Measurements from ENCODE around the gene OPTN.
A peak's percentile ranks its signal among the peaks of the same experiment; 100 is the strongest.
"Not testable (repeated sequence)": the region's sequence is repeated elsewhere in the genome, so short reads cannot be mapped to it uniquely, and the experiment has no call there.

The OPTN gene

GRCh38 chr10:13136651-13137050 is 36.7 kb downstream of the OPTN start:
- no peak for DNase-seq

- DNase-seq = no peak
These were observed 39.2 kb downstream of the OPTN start for GRCh38 chr10:13139150-13139549.

DNA sequence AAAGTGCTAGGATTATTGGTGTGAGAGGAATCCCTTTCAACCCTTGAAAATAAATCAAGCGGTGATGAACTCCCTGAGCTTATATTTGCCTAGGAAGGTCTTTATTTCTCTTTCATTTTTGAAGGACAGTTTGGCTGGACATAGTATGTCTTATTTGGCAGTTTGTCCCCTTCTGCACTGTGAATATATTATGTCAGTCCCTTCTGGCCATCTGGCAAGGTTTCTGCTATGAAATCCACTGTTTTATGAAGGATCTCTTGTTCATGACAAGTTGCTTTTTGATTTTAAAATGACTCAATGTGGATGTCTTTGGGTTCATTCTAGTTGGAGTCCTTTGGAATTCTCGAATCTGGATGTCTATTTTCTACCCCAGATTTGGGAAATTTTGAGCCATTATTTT is 39.7 kb downstream of the OPTN start:
- no peak for DNase-seq

DNA sequence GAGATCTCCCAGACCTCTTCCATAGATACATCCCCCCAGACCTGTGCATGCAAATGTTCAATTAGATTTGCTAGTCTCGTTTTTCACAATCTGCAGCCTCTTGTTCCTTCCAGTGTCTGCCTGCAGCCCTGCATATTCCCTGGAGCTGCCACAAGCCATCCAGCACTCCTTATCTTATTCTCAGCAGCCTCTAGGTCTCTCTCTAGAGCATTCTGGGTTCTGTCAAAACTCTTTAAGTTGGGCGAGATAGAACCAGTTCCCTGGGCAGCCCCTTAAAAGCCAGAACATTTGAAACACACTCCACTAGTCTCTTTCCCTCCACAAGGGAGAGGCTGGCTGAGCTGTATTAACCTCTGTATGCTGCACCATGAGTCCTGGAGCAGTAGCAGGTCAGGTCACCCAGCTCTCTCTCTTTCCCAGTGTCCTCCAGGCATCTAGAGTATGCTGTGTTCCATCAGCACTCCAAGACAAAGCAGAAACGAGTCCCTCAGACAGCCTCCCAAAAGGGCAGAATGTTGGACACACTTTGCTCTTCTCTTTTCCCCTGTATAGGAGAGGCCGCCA is 40.7 kb downstream of the OPTN start:
- no peak for DNase-seq

- DNase-seq = no peak
These were observed 43.8 kb downstream of the OPTN start for GRCh38 chr10:13143766-13144165.

DNA sequence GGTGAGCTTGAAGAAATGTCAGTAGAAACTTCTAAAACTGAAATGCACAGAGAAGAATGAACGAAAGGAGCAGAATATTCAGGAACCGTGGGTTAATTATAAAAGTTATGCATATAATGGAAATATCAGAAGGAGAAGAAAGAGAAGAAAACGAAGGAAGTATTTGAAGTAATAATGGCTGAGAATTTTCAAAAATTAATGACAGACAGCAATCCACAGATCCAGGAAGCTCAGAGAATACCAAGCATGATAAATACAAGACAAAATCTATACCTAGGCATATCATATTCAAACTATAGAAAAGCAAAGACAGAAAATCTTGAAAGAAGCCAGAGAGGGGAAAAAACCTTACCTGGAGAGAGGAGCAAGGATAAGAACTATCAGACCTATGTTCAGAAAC is 44.9 kb downstream of the OPTN start:
- DNase-seq = no peak

DNA sequence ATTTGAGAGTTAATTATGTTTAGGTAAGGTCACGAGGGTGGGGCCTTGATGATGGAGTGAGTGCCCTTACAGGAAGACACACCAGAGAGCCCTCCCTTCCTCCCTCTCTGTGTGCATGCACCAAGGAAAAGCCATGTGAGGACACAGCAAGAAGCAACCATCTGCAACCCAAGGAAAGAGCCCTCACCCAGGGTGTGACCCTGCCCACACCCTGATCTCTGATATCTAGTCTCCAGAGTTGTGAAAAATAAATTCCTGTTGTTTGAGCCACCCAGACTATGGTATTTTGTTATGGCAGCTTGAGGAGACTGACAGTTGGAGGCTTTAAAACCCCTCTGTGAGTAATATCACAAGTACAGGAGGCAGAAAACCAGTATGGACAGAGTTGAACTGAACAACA is 46.4 kb downstream of the OPTN start:
- no peak for DNase-seq

- DNase-seq = no peak
These were observed 47.2 kb downstream of the OPTN start for GRCh38 chr10:13147161-13147560.

GRCh38 chr10:13152296-13152695 is 52.3 kb downstream of the OPTN start:
- no peak for DNase-seq

DNA sequence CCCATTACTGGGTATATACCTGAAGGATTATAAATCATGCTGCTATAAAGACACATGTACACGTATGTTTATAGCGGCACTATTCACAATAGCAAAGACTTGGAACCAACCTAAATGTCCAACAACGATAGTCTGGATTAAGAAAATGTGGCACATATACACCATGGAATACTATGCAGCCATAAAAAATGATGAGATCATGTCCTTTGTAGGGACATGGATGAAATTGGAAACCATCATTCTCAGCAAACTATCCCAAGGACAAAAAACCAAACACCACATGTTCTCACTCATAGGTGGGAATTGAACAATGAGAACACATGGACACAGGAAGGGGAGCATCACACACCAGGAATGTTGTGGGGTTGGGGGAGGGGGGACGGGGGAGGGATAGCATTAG is 55.9 kb downstream of the OPTN start:
- DNase-seq = not testable (repeated sequence)

DNA sequence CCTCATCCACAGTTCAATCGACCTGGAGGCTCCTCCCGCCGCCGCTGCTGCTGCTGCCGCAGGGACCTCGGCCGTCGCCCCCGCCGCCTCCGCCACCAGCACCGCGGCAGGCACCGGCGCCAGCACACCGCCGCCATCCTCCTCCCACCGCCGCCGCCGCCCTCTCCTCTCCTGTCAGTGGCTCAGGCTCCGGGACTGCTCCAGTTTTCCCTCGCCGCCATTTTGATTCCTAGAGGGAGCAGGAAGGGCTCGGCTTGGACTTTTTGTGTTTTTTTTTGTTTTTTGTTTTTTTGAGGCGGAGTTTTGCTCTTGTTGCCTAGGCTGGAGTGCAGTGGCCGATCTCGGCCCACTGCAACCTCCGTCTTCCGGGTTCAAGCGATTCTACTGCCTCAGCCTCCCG is 58.4 kb downstream of the OPTN start:
- DNase-seq = peak; percentile 7

GRCh38 chr10:13160934-13161856 is 61.2 kb downstream of the OPTN start, which contains the start of gene MCM10:
Gene MCM10 (plus strand): TSS chr10:13161558. CDS start chr10:13164203, 2,645 bp downstream.
- peak; percentile 100 for DNase-seq

DNA sequence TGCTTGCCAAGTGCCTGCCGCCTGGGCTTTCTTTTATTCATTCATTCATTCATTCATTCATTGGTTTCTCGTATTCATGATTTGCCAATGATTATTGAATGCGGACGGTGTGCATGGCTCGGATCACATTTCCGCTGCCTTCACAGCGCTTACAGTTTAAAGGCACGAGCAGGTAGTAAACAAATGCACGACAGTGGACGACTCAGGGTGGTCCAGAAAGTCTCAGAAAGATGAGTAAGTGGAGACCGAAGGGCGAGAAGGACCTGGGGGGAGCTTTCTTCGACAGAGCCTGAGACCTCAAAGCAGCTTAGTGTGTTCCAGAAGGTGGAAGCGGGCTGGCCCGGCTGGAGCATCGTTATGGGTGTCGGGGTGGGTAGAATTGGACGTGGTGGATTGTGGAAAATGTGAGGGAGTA is 61.9 kb downstream of the OPTN start:
- DNase-seq = no peak

DNA sequence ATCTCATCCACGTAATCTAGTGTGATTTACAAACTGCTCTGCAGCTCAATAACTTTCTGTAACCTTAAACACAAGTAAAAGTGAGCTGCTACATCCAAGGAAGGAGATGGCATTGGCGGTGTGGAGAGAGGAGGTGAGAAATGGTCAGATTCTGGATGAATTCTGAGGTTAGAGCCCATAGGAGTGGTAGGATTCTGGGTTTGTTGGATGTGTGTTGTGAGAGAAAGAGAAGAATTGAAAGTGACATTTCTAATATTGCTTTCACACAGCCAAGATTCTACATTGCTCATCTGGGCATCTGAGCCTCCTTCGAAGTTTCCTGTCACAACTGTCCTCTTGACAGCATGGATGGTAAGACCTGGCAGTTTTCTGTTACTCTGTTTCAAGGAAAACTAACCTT is 63.9 kb downstream of the OPTN start:
- no peak for DNase-seq

GRCh38 chr10:13165177-13165576 is 65.2 kb downstream of the OPTN start:
- DNase-seq = no peak

DNA sequence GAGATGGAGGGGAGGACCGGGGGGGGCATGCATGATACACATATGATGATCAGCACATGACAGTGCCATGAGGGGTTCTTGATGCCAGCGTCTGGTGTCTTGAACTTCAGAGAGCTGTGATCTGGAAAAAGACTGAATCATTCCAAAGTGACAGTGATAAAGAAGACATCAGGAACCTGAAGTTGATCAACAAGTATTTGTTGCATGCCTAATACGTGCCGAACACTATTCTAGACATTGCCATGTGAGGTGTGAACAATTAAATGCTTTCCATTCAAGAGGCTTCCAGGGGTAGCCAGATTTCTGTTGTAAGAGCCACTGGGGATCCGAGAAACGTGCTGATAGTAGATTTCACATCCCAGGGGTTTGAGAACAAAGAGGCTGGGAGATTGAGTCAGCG is 67.6 kb downstream of the OPTN start:
- DNase-seq = no peak

GRCh38 chr10:13168781-13169180 is 68.8 kb downstream of the OPTN start:
- DNase-seq = no peak

DNA sequence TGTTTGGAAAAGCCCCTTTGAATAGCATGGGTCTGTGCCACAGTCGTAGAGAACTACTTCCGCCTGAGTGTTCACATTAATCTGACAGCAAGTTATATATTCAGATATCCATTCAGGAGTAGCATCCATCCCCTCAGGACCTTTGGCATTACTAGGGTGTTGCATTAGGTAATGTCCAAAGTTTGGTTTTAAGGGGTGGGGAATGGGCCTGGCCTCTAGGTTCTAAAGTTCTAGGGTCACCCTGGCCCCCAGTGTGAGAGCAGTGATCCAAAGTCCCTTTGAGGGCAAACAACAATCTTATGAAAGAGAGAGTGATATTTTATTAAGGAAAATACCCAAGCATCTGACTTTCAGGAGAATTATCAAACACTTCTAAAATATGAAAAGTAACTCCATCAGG is 73.7 kb downstream of the OPTN start:
- no peak for DNase-seq

- no peak for DNase-seq
These were observed 80.8 kb downstream of the OPTN start for GRCh38 chr10:13180788-13181187.

DNA sequence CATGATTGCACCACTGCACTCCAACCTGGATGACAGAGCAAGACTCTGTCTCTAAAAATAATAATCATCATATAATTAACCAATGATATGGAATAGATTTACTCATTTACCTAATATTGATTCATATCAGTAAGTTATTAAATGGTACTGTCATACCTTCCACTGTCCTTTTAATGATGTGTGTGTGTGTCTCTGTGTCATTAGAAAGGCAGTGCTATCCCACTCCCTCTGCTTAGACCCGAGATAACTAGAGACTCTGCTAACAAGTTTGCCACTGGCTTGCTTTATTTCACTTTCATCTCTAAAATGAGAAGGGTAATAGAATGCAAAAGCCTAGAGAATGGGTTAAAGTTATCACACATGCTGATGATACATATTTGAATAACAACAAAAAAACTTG is 82.5 kb downstream of the OPTN start:
- DNase-seq = no peak

- DNase-seq = no peak
These were observed 83.7 kb downstream of the OPTN start for GRCh38 chr10:13183625-13184024.

GRCh38 chr10:13184276-13184675 is 84.3 kb downstream of the OPTN start:
- DNase-seq = no peak

- DNase-seq = no peak
These were observed 85.0 kb downstream of the OPTN start for GRCh38 chr10:13184730-13185514.

GRCh38 chr10:13187135-13187534 is 87.2 kb downstream of the OPTN start:
- DNase-seq = no peak
